B cell (primary cell): ENCODE measurements around the gene TMEM30A. TPM values are rescaled to one million over a fixed set of nuclear protein-coding genes. Genes with fewer than 3 reads are reported as not detected.

Source experiments
- ATAC-seq: fragments of 200-7000 bp; cut with Tn5 transposase; one replicate; pipeline ENCODE4 v1.10.0; 2021; ENCODE audit warnings: low read depth, mild to moderate bottlenecking, moderate number of reproducible peaks, moderate library complexity
- CTCF ChIA-PET: fragments of 350-600 bp; sonication (Branson Sonifier 250); formaldehyde crosslinking; loops from one replicate; lab custom pipeline; 2021; ENCODE audit warnings: antibody characterized with exemption, inconsistent platforms; lab: Charles Lee
- POLR2A ChIA-PET: fragments of 350-600 bp; sonication (Branson Sonifier 250); formaldehyde crosslinking; loops from one replicate; lab custom pipeline; 2021; ENCODE audit warnings: antibody characterized with exemption; lab: Charles Lee
- DNase-seq: peaks from one replicate; pipeline ENCODE4 v3.0.0; 2013
- H2AFZ ChIP-seq: 2 replicates; pipeline ENCODE4 v1.6.1; 2012; ENCODE audit warnings: mild to moderate bottlenecking, low read depth, low read length; ENCODE audit not compliant: insufficient read depth, poor library complexity, severe bottlenecking
- H3K27ac ChIP-seq, 2 donors: 1 replicate in 1 of 2; 2 replicates in 1 of 2; pipeline ENCODE4 v1.5.1; 2012 to 2013; ENCODE audit warnings: low read length in 2 of 2, mild to moderate bottlenecking in 2 of 2, moderate library complexity in 1 of 2
- H3K27me3 ChIP-seq, 4 experiments: fragments of 200-600 bp in 1 of 4; sonication (generic) in 1 of 4; replicated peaks in 1 of 4; 1 replicate in 2 of 4; 2 replicates in 2 of 4; pipeline versions ENCODE4 v1.6.1 to v1.7.0; 2013 to 2016; ENCODE audit warnings: low read length in 3 of 4, mild to moderate bottlenecking in 2 of 4, mixed read lengths in 1 of 4, moderate library complexity in 1 of 4; ENCODE audit not compliant: insufficient read depth in 4 of 4, control insufficient read depth in 3 of 4; ENCODE audit errors: control extremely low read depth in 1 of 4
- H3K36me3 ChIP-seq, 2 experiments: replicated peaks in 1 of 2; 1 replicate in 1 of 2; 2 replicates in 1 of 2; pipeline versions ENCODE4 v1.6.1 to v1.7.1; 2013; ENCODE audit warnings: low read length in 1 of 2; ENCODE audit not compliant: insufficient read depth in 2 of 2, control insufficient read depth in 1 of 2; ENCODE audit errors: control extremely low read depth in 1 of 2, extremely low read depth in 1 of 2
- H3K4me1 ChIP-seq, 2 donors: fragments of 200-600 bp in 1 of 2; sonication (generic) in 1 of 2; 1 replicate in 1 of 2; 2 replicates in 1 of 2; pipeline versions ENCODE4 v1.5.1 to v1.6.1; 2013 to 2017; ENCODE audit warnings: low read length in 2 of 2; ENCODE audit not compliant: control insufficient read depth in 2 of 2, insufficient read depth in 2 of 2
- H3K4me2 ChIP-seq: replicated peaks from 2 replicates; pipeline ENCODE3; 2012; ENCODE audit warnings: mild to moderate bottlenecking, low read depth, low read length; ENCODE audit not compliant: poor library complexity, severe bottlenecking
- H3K4me3 ChIP-seq, 5 experiments: fragments of 200-600 bp in 1 of 5; sonication (generic) in 1 of 5; 1 replicate in 3 of 5; 2 replicates in 2 of 5; pipeline versions ENCODE4 v1.5.1 to v1.7.0; 2011 to 2016; ENCODE audit warnings: low read length in 4 of 5, mild to moderate bottlenecking in 4 of 5, low read depth in 2 of 5, control low read depth in 1 of 5, moderate library complexity in 1 of 5; ENCODE audit not compliant: insufficient read depth in 1 of 5; ENCODE audit errors: control extremely low read depth in 1 of 5, extremely low read depth in 1 of 5
- H3K79me2 ChIP-seq: fragments of 200-600 bp; sonication (generic); one replicate; pipeline ENCODE4 v1.6.0; 2016; ENCODE audit warnings: low read length; ENCODE audit not compliant: control insufficient read depth, insufficient read depth
- H3K9ac ChIP-seq: fragments of 200-600 bp; sonication (generic); 2 replicates; pipeline ENCODE4 v1.6.1; 2017; ENCODE audit warnings: mild to moderate bottlenecking, low read length, moderate library complexity
- H3K9me3 ChIP-seq, 3 donors: one replicate each; pipeline versions ENCODE4 v1.6.1 to v1.7.1; 2013; ENCODE audit warnings: low read length in 2 of 3; ENCODE audit not compliant: control insufficient read depth in 2 of 3, insufficient read depth in 1 of 3; ENCODE audit errors: control extremely low read depth in 1 of 3
- H4K20me1 ChIP-seq: 2 replicates; pipeline ENCODE4 v1.6.0; 2012; ENCODE audit warnings: mild to moderate bottlenecking, low read length; ENCODE audit not compliant: insufficient read depth, control insufficient read depth, poor library complexity, severe bottlenecking
- H3K27ac Mint-ChIP-seq: one replicate; pipeline ENCODE4 v1.8.0; 2021; ENCODE audit warnings: mixed read lengths
- H3K27me3 Mint-ChIP-seq: one replicate; pipeline ENCODE4 v1.8.0; 2021; ENCODE audit warnings: mixed read lengths
- H3K4me1 Mint-ChIP-seq: one replicate; pipeline ENCODE4 v1.8.0; 2021; ENCODE audit warnings: mixed read lengths
- H3K4me3 Mint-ChIP-seq: one replicate; pipeline ENCODE4 v1.8.0; 2021; ENCODE audit warnings: mixed read lengths
- H3K9me3 Mint-ChIP-seq: one replicate; pipeline ENCODE4 v1.8.0; 2022; ENCODE audit warnings: mixed read lengths; ENCODE audit not compliant: insufficient read depth
- CTCF ChIP-seq: fragments of 200-600 bp; IDR thresholded peaks from one replicate; pipeline ENCODE4 v1.8.0; 2022; ENCODE audit warnings: antibody characterized with exemption, mild to moderate bottlenecking
- EZH2 ChIP-seq: IDR thresholded peaks from 2 replicates; pipeline ENCODE4 v1.6.1; 2012; ENCODE audit warnings: borderline replicate concordance, low read depth, mild to moderate bottlenecking, moderate library complexity, low read length; ENCODE audit not compliant: insufficient read depth, poor library complexity, severe bottlenecking
- WGBS: methylation state at CpG from one replicate; pipeline ENCODE4 v1.1.5; 2013; ENCODE audit warnings: missing lambda C conversion rate; ENCODE audit not compliant: insufficient coverage; 5-methylcytosine and 5-hydroxymethylcytosine counted together
- intact Hi-C: fragments of 100-400 bp; cut with micrococcal nuclease; formaldehyde crosslinking; loops from one replicate; pipeline ENCODE4 v1.10.0; 2022
- polyA plus RNA-seq: library from polyadenylated mRNA; depleted of rRNA; stranded (reverse); fragments of >200 nt; gene quantifications from 2 replicates; pipeline ENCODE4 v1.2.3, GENCODE V29; 2012
- total RNA-seq, 2 donors: library from RNA; stranded (reverse); fragments of 120-200 nt in 1 of 2; gene quantifications; 1 replicate in 1 of 2; 2 replicates in 1 of 2; pipeline versions ENCODE4 v1.2.3 to v1.2.4, GENCODE V29; 2013 to 2022

Gene TMEM30A
- total and polyA plus RNA-seq, 2 donors (not counting 1 experiment from before 2014, with no cell fraction given), result 4.7 to 53.9 TPM

GRCh38 chr6:75275067-75275466, 9.5 kb downstream of the TMEM30A start:
- H3K9ac ChIP-seq, result no peak overlapping the region
- no peaks in the 10 kb centered on the region for H3K27me3 ChIP-seq
- H3K9me3 ChIP-seq, result no peaks in the 10 kb centered on the region
- Mint-ChIP-seq H3K27me3 (no peaks in the 10 kb centered on the region), H3K9me3 (no peaks in the 10 kb centered on the region), H3K27ac (no peak overlapping the region), H3K4me1 (peaks cover 57% of the 10 kb centered on the region), H3K4me3 (no peak overlapping the region)
- H3K36me3 ChIP-seq, result peaks cover 0 to 3% of the 10 kb centered on the region in 2 experiments
- TF ChIP-seq EZH2 (no peak), CTCF (no peak)
- peaks cover 0 to 3% of the 10 kb centered on the region in 2 donors for H3K4me1 ChIP-seq
- intact Hi-C loops, result no loop called here
- no peak overlapping the region for H3K4me3 ChIP-seq
- H4K20me1 ChIP-seq, result peaks cover 29% of the 10 kb centered on the region
- ChIA-PET POLR2A (no interaction called here), CTCF (interaction anchor here (0.6 to 1.6 kb wide), 5 partner anchors 8 to 263 kb away, joined by 3 to 5 read pairs (median 3); partner anchors contain the start of gene COX7A2)
- DNase-seq, result no peak
- H2AFZ ChIP-seq, result no peak overlapping the region
- peaks cover 80% of the 10 kb centered on the region for H3K79me2 ChIP-seq
- no peak overlapping the region for H3K27ac ChIP-seq
- no peak overlapping the region for H3K4me2 ChIP-seq
- no peak for ATAC-seq

GRCh38 chr6:75273009-75273408, 11.6 kb downstream of the TMEM30A start:
- peaks cover 0 to 3% of the 10 kb centered on the region in 2 experiments for H3K36me3 ChIP-seq
- no peaks in the 10 kb centered on the region for H3K27me3 ChIP-seq
- ChIA-PET CTCF (no interaction called here), POLR2A (no interaction called here)
- no peak overlapping the region for H3K4me3 ChIP-seq
- intact Hi-C loops, result no loop called here
- H2AFZ ChIP-seq, result no peak overlapping the region
- peak; percentile 6 for DNase-seq
- no peak overlapping the region for H3K4me3 Mint-ChIP-seq
- no peak for ATAC-seq
- peaks cover 44% of the 10 kb centered on the region for H3K4me1 Mint-ChIP-seq
- peaks cover 0 to 3% of the 10 kb centered on the region in 2 donors for H3K4me1 ChIP-seq
- peaks cover 62% of the 10 kb centered on the region for H3K79me2 ChIP-seq
- whole genome bisulfite sequencing, result 80% methylated on average over 1 of the region's 4 CpGs
- H3K9ac ChIP-seq, result no peak overlapping the region
- H3K4me2 ChIP-seq, result no peak overlapping the region
- peaks cover 33% of the 10 kb centered on the region for H4K20me1 ChIP-seq
- no peaks in the 10 kb centered on the region for H3K9me3 Mint-ChIP-seq
- TF ChIP-seq CTCF (no peak), EZH2 (no peak)
- peak overlapping the region; percentile 38 for H3K27ac Mint-ChIP-seq
- H3K27ac ChIP-seq, result peak overlapping the region in 1 of 2 donors; percentile 8
- no peaks in the 10 kb centered on the region for H3K9me3 ChIP-seq
- no peaks in the 10 kb centered on the region for H3K27me3 Mint-ChIP-seq
